K562 (cell line): ENCODE measurements around the gene FIBP. TPM values are rescaled to one million over a fixed set of nuclear protein-coding genes. Genes with fewer than 3 reads are reported as not detected.
A peak's percentile ranks its signal among the peaks of the same experiment; 100 is the strongest.

Experiments used
- BDP1 ChIP-seq: IDR thresholded peaks from 3 replicates; pipeline ENCODE4 v1.6.1; 2011; ENCODE audit not compliant: insufficient read length, insufficient read depth
- CHD1 ChIP-seq: fragments of 200-600 bp; sonication (generic); IDR thresholded peaks from one replicate; pipeline ENCODE4 v1.6.1; 2012; ENCODE audit warnings: mild to moderate bottlenecking, moderate library complexity, low read length, inconsistent platforms
- CTCF ChIP-seq, 3 experiments: IDR thresholded peaks in 2 of 3; conservative IDR thresholded peaks in 1 of 3; 2 replicates each; pipeline ENCODE4 v1.5.1; 2011 to 2012; ENCODE audit warnings: low read length in 3 of 3, mild to moderate bottlenecking in 3 of 3, control low read depth in 2 of 3, improper control_type of control experiment in 1 of 3, inconsistent platforms in 1 of 3, low read depth in 1 of 3, mixed read lengths in 1 of 3, moderate library complexity in 1 of 3; ENCODE audit not compliant: insufficient read depth in 2 of 3
- DEAF1 ChIP-seq: fragments of 450-650 bp; formaldehyde crosslinking; IDR thresholded peaks from 2 replicates; pipeline ENCODE4 v1.4.0; 2020; ENCODE audit warnings: mild to moderate bottlenecking, moderate library complexity
- EGR1 ChIP-seq: fragments of 450-650 bp; conservative IDR thresholded peaks from 2 replicates; pipeline ENCODE4 v1.6.1; 2017; ENCODE audit warnings: mild to moderate bottlenecking
- ETV5 ChIP-seq: sonication (generic); formaldehyde crosslinking; IDR thresholded peaks from 2 replicates; pipeline ENCODE4 v1.4.0; 2020; ENCODE audit warnings: low read depth, mild to moderate bottlenecking, missing genetic modification reagents
- MCM2 ChIP-seq: fragments of 450-650 bp; IDR thresholded peaks from 2 replicates; pipeline ENCODE4 v1.6.1; 2017; ENCODE audit warnings: low read depth, mild to moderate bottlenecking
- NR4A1 ChIP-seq, 2 experiments: fragments of 250-450 bp in 1 of 2; fragments of 450-650 bp in 1 of 2; sonication (Bioruptor Pico) in 1 of 2; IDR thresholded peaks; 2 replicates each; pipeline versions ENCODE4 v1.4.0 to v1.6.1; 2016 to 2020; ENCODE audit warnings: mild to moderate bottlenecking in 2 of 2, missing compliant biosample characterization in 1 of 2, missing genetic modification characterization in 1 of 2, moderate library complexity in 1 of 2
- PHF21A ChIP-seq: fragments of 450-650 bp; IDR thresholded peaks from 2 replicates; pipeline ENCODE4 v1.6.1; 2017; ENCODE audit warnings: low read depth, borderline replicate concordance
- SFPQ ChIP-seq: fragments of 200-400 bp; formaldehyde crosslinking; IDR thresholded peaks from 2 replicates; pipeline ENCODE4 v1.6.1; 2017; ENCODE audit warnings: mild to moderate bottlenecking, low read depth, low read length, moderate library complexity
- SIN3A ChIP-seq, 2 experiments: fragments of 150-350 bp in 1 of 2; IDR thresholded peaks; 2 replicates each; pipeline ENCODE4 v1.6.1; 2011 to 2016; ENCODE audit warnings: borderline replicate concordance in 2 of 2, low read depth in 2 of 2, low read length in 2 of 2, mild to moderate bottlenecking in 2 of 2, moderate library complexity in 2 of 2; ENCODE audit not compliant: control insufficient read depth in 1 of 2
- SIN3B ChIP-seq: fragments of 450-650 bp; IDR thresholded peaks from 2 replicates; pipeline ENCODE4 v1.6.1; 2017; ENCODE audit warnings: low read depth, mild to moderate bottlenecking, moderate library complexity
- TSC22D4 ChIP-seq: fragments of 450-650 bp; IDR thresholded peaks from 2 replicates; pipeline ENCODE4 v1.6.1; 2016; ENCODE audit warnings: missing genetic modification characterization, missing biosample characterization, control low read depth
- UBTF ChIP-seq, 2 experiments: IDR thresholded peaks; 2 replicates each; pipeline ENCODE4 v1.6.1; 2012; ENCODE audit warnings: improper control_type of control experiment in 2 of 2, low read depth in 2 of 2, low read length in 2 of 2, borderline replicate concordance in 1 of 2
- ZNF12 ChIP-seq: sonication (generic); formaldehyde crosslinking; IDR thresholded peaks from 2 replicates; pipeline ENCODE4 v1.4.0; 2020; ENCODE audit warnings: mild to moderate bottlenecking, missing genetic modification reagents
- polyA plus RNA-seq, 8 experiments: library from polyadenylated mRNA; depleted of rRNA in 4 of 8; stranded (reverse) in 5 of 8; unstranded in 3 of 8; fragments of >200 nt; fragmentation: Nextera tagmentation in 2 of 8; fragmentation: Illumina TruSeq in 1 of 8; extraction: Ambion mirVana in 2 of 8; extraction: Trizol in 1 of 8; gene quantifications; 2 replicates each; pipeline versions ENCODE4 v1.2.1 to v1.2.3, GENCODE V29; 2011 to 2014; ENCODE audit warnings: inconsistent platforms in 1 of 8, missing spikeins in 1 of 8
- total RNA-seq, 7 experiments: library from RNA; depleted of rRNA in 6 of 7; stranded (reverse); fragments of >200 nt in 6 of 7; fragmentation: Illumina TruSeq in 2 of 7; extraction: Trizol in 2 of 7; gene quantifications; 2 replicates each; pipeline versions ENCODE4 v1.2.1 to v1.2.3, GENCODE V29; 2011 to 2021; ENCODE audit warnings: low replicate concordance in 1 of 7

Gene FIBP
- total and polyA plus RNA-seq, 9 of the 15 experiments (the other 6 are each of a cell fraction or from before 2014, with no cell fraction given): 41.2 to 79.2 (median 48.6) TPM

- TF ChIP-seq UBTF (IDR thresholded peaks at IDR 0.05; ENCODE audit: borderline replicate concordance in 1 of 2, low read depth in 2 of 2, low read length in 2 of 2) (no peak), ZNF12 (CRISPR knock-in tag) (no peak), PHF21A (no peak), EGR1 (0 out of 2 replicates have a peak, but pooled peaks have one; percentile 26), MCM2 (no peak), ETV5 (CRISPR knock-in tag) (no peak), NR4A1 (CRISPR knock-in tag; IDR thresholded peaks at IDR 0.05) (no peak), NR4A1 (tag; IDR thresholded peaks at IDR 0.05) (no peak), CTCF (IDR thresholded peaks at IDR 0.05 in 2 of 3, conservative IDR thresholded peaks at IDR 0.05 in 1 of 3; ENCODE audit: insufficient read depth in 2 of 3, low read depth in 1 of 3, low read length in 3 of 3) (no peak), SIN3B (no peak), SIN3A (IDR thresholded peaks at IDR 0.05; ENCODE audit: borderline replicate concordance in 2 of 2, control insufficient read depth in 1 of 2, low read depth in 2 of 2, low read length in 2 of 2) (0 out of 4 replicates have a peak, but pooled peaks of 1 of the 2 experiments have one; percentile 83), BDP1 (no peak), DEAF1 (CRISPR knock-in tag) (no peak), SFPQ (peak; percentile 80; the same call in 1 of the 2 replicates), CHD1 (peak; percentile 80), TSC22D4 (tag) (no peak)
Measured at GRCh38 chr11:65898656-65899355, 10.5 kb upstream of the FIBP start (continued).
